GM21619 (cell line): ENCODE measurements around the gene HCAR3.
"Not testable (repeated sequence)": the region's sequence is repeated elsewhere in the genome, so short reads cannot be mapped to it uniquely, and the experiment has no call there.

Source experiments
- ATAC-seq: cut with Tn5 transposase; IDR thresholded peaks from one replicate; pipeline ENCODE4 v1.9.1; 2021; ENCODE audit not compliant: unreplicated experiment

Gene HCAR3

DNA sequence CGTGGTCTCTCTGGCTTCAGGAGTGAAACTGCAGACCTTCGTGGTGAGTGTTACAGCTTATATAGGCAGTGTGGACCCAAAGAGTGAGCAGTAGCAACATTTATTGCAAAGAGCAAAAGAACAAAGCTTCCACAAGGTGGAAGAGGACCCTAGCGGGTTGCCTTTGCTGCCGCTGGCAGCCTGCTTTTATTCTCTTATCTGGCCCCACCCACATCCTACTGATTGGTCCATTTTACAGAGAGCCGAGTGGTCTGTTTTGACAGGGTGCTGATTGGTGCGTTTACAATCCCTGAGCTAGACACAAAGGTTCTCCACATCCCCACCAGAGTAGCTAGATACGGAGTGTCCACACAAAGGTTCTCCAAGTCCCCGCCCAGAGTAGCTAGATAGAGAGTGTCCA lies 40.6 kb downstream of the HCAR3 start:
- ATAC-seq: not testable (repeated sequence)

DNA sequence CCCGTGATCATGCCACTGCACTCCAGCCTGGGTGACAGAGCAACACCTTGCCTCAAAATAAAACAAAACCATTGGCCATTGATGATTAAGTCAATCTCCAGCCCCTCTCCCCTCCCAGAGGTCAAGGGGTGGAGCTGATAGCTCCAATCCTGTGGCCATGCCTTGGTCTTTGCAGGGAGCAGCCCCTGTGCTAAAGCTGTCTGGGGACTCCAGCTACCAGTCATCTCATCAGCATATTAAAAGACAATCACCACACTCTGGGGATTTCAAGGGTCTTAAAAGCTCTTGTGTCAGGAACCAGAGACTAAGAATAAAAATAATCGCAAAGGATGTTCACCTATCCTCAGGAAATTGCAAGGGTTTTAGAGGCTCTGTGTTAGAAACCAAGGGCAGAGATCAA lies 44.1 kb downstream of the HCAR3 start:
- ATAC-seq: no peak

DNA sequence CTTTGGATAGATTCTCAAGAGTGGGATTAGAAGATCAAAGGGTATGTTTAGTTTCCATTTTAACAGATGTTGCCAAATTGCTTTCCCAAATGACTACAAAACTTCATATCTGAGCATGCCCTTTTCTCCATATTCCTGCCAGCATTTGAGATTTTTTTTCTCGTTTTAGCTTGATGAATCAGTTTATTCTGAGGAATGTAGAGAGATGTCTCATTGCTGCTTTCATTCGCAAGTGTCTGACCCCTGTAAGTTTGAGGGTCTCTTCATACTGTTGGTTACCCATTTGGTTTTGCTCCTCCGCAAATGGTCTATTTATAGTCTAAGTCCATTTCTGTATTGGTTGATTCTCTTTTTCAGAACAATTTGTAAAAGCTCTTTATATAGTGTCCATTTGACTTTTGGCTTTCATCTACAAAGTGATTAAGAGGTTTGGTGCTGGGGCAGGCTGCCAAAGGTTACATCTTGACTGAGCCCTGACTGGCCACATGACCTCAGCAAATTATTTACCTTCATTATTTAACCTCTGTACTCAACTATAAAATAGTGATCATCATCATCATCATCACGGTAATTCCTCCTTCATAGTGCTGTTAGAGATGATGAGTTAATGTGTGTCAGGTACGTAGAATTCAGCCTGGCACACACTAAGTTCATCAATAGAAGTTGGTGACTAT lies 47.1 kb downstream of the HCAR3 start:
- ATAC-seq: no peak

DNA sequence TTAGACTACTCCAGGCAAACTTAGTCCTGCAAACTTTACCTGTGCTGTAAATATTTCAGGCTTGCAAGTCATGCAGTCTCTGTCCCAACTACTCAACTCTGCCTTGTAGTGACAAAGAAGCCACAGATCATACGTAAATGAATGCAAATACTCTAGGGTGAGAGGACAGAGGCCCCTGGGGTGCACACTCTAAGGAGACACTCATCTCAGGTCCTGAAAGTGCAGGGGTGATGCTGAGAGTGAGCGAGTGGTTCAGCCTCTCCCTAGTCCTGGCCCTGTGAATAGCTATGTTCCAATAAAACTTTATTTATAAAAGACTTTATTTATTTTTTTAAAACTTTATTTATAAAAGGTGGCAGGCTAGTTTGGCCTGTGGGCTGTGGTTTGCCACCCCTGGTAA lies 48.3 kb downstream of the HCAR3 start:
- ATAC-seq: no peak

DNA sequence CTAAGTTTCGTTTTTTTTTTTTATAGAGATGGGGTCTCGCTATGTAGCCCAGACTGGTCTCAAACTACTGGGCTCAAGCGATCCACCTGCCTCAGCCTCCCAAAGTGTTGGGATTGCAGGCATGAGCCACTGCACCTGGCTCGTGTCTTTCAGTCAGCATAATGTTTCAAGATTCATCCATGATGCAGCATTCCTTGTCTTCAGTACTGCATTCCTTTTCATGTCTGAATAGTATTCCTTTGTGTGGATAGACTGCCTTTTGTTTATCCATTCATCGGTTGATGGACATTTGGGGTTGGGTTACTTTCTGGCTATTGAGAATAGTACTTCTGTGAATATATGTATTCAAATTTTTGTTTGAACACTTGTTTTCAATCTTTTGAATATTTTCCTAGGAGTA lies 50.9 kb downstream of the HCAR3 start:
- no peak for ATAC-seq

DNA sequence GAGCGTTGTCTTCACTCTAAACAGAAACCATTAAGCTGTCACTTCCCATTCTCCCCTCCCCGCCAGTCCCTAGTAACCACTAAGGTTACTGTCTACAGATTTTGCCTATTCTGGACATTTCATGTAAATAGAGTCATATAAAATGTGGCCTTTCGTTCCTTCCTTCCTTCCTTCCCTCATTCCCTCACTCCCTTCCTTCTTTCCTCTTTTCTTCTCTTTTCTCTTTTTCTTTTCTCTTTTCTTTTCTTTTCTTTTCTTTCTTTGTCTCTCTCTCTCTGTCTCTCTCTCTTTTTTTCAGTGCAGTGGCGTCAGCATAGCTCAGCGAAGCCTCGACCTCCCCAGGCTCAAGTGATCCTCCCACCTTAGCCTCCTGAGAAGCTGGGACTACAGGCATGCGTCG lies 51.3 kb downstream of the HCAR3 start:
- ATAC-seq: no peak
